ENCODE results near the gene WDR5B.

DNA sequence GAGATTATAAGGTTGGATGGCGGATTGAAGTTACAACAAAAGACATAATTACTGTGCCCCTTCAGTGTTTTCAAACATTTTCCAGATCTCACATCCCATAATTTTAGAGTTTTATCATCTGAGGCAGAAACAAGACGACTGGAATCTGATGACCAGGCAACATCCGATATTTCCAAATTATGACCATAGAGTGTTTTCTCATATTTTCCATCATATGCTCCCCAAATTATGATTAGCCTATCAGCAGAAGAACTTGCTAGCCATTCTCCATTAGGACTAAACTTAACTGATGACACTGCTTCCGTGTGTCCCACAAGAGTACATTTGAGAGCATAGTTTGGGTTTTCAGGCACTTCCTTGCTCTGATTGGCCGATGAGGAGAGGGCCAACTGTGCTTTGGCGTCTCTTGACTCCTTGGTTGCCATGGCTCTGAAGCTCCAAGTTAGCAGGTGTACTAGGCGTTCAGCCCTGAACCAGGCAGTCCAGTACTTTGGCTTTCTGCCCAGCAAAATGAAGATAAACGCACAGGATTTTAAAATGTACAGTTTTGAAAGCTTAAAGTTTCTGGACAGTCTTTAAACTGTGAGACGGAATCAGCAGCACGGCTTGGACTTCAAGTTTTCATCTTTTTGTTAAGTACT is 638 bp downstream of the WDR5B start:
- TF ChIP-seq MYC (IDR thresholded peaks at IDR 0.05; ENCODE audit: insufficient read depth, insufficient read length, insufficient replicate concordance, low read length, severe bottlenecking) (no peak), NRF1 (conservative IDR thresholded peaks at IDR 0.05; ENCODE audit: low read depth, low read length) (no peak), RFX5 (IDR thresholded peaks at IDR 0.05; ENCODE audit: low read depth, low read length) (peak; percentile 71; the same call in 1 of the 2 replicates), CBFB (IDR thresholded peaks at IDR 0.05; ENCODE audit: low read depth) (no peak), YY1 (IDR thresholded peaks at IDR 0.05; ENCODE audit: low read depth, low read length) (no peak), SIN3A (IDR thresholded peaks at IDR 0.05; ENCODE audit: low read depth, low read length) (peak; percentile 51; the same call in 1 of the 2 replicates), SP1 (IDR thresholded peaks at IDR 0.05; ENCODE audit: low read depth, low read length) (no peak), BCL11A (IDR thresholded peaks at IDR 0.05; ENCODE audit: low read depth, low read length) (no peak), FOXM1 (IDR thresholded peaks at IDR 0.05; ENCODE audit: low read depth, low read length) (no peak)
- TF ChIP-seq, protein P1, sequence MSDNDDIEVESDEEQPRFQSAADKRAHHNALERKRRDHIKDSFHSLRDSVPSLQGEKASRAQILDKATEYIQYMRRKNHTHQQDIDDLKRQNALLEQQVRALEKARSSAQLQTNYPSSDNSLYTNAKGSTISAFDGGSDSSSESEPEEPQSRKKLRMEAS (IDR thresholded peaks at IDR 0.05; ENCODE audit: low read depth, low read length), result no peak
- TF ChIP-seq, protein P2, sequence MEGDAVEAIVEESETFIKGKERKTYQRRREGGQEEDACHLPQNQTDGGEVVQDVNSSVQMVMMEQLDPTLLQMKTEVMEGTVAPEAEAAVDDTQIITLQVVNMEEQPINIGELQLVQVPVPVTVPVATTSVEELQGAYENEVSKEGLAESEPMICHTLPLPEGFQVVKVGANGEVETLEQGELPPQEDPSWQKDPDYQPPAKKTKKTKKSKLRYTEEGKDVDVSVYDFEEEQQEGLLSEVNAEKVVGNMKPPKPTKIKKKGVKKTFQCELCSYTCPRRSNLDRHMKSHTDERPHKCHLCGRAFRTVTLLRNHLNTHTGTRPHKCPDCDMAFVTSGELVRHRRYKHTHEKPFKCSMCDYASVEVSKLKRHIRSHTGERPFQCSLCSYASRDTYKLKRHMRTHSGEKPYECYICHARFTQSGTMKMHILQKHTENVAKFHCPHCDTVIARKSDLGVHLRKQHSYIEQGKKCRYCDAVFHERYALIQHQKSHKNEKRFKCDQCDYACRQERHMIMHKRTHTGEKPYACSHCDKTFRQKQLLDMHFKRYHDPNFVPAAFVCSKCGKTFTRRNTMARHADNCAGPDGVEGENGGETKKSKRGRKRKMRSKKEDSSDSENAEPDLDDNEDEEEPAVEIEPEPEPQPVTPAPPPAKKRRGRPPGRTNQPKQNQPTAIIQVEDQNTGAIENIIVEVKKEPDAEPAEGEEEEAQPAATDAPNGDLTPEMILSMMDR (IDR thresholded peaks at IDR 0.05 in 2 of 3, conservative IDR thresholded peaks at IDR 0.05 in 1 of 3; ENCODE audit: control insufficient read depth in 2 of 3, extremely low read depth in 1 of 3, insufficient read depth in 1 of 3, low read depth in 3 of 3, low read length in 3 of 3), result no peak

All from GM12878 (cell line).